IMR-90 (cell line): Measurements from ENCODE around the gene DIP2A. TPM values are rescaled to one million over a fixed set of nuclear protein-coding genes. Genes with fewer than 3 reads are reported as not detected.

Experiments used
- ATAC-seq: fragments of 200-7000 bp; cut with Tn5 transposase; 2 replicates; pipeline ENCODE4 v1.9.1; 2020; ENCODE audit warnings: low read depth, mild to moderate bottlenecking, moderate library complexity
- BruUV-seq: library from RNA; stranded (reverse); fragments of 400-500 nt; replicated peaks from 2 replicates; lab custom pipeline; 2021; lab: Mats Ljungman, UMichigan
- CTCF ChIA-PET: fragments of 300-600 bp; formaldehyde crosslinking; extraction: SDS; loops from one replicate; lab custom pipeline; 2021; ENCODE audit warnings: antibody characterized with exemption; lab: Yijun Ruan, JAX
- POLR2A ChIA-PET: fragments of 300-600 bp; sonication (Branson Sonifier 250); formaldehyde crosslinking; loops from one replicate; lab custom pipeline; 2022; ENCODE audit warnings: antibody characterized with exemption; ENCODE audit not compliant: unreplicated experiment; lab: Charles Lee
- DNase-seq: peaks from one replicate; pipeline ENCODE4 v3.0.0; 2013
- H2AFZ ChIP-seq: replicated peaks from 2 replicates; pipeline ENCODE3; 2013; ENCODE audit warnings: low read length, mild to moderate bottlenecking; ENCODE audit not compliant: poor library complexity
- H2AK5ac ChIP-seq: 2 replicates; pipeline ENCODE4 v1.6.1; 2013; ENCODE audit warnings: low read depth, low read length, inconsistent platforms
- H2AK9ac ChIP-seq: replicated peaks from 2 replicates; pipeline ENCODE3; 2013; ENCODE audit warnings: mild to moderate bottlenecking, low read depth, low read length, moderate library complexity; ENCODE audit not compliant: poor library complexity
- H2BK120ac ChIP-seq: 2 replicates; pipeline ENCODE4 v1.6.1; 2013; ENCODE audit warnings: low read depth, low read length, inconsistent platforms
- H2BK15ac ChIP-seq: 3 replicates; pipeline ENCODE4 v1.6.1; 2013; ENCODE audit warnings: low read depth, low read length, inconsistent platforms
- H2BK20ac ChIP-seq: 2 replicates; pipeline ENCODE4 v1.6.1; 2013; ENCODE audit warnings: low read depth, mild to moderate bottlenecking, inconsistent platforms, low read length, moderate library complexity
- H2BK5ac ChIP-seq: 2 replicates; pipeline ENCODE4 v1.6.1; 2013; ENCODE audit warnings: mild to moderate bottlenecking, low read depth, low read length, inconsistent platforms; ENCODE audit not compliant: poor library complexity, severe bottlenecking
- H3K14ac ChIP-seq: replicated peaks from 2 replicates; pipeline ENCODE4 v1.6.1; 2013; ENCODE audit warnings: low read depth, low read length, inconsistent platforms
- H3K18ac ChIP-seq: 2 replicates; pipeline ENCODE4 v1.6.1; 2013; ENCODE audit warnings: low read depth, low read length, control low read depth
- H3K23ac ChIP-seq: 2 replicates; pipeline ENCODE4 v1.6.1; 2013; ENCODE audit warnings: low read depth, low read length, inconsistent platforms
- H3K27ac ChIP-seq: 2 replicates; pipeline ENCODE4 v1.5.1; 2013; ENCODE audit warnings: mild to moderate bottlenecking, control low read depth, low read length; ENCODE audit not compliant: insufficient read depth
- H3K27me3 ChIP-seq: 2 replicates; pipeline ENCODE4 v1.6.1; 2013; ENCODE audit warnings: low read length; ENCODE audit not compliant: control insufficient read depth, insufficient read depth
- H3K36me3 ChIP-seq: 2 replicates; pipeline ENCODE4 v1.6.1; 2013; ENCODE audit warnings: low read length, mixed read lengths; ENCODE audit not compliant: control insufficient read depth, insufficient read depth
- H3K4ac ChIP-seq: 2 replicates; pipeline ENCODE4 v1.6.1; 2013; ENCODE audit warnings: low read depth, low read length, inconsistent platforms
- H3K4me1 ChIP-seq: 2 replicates; pipeline ENCODE4 v1.6.1; 2013; ENCODE audit warnings: low read length, mixed read lengths; ENCODE audit not compliant: control insufficient read depth, insufficient read depth
- H3K4me2 ChIP-seq: 2 replicates; pipeline ENCODE4 v1.6.1; 2013; ENCODE audit warnings: low read depth, mild to moderate bottlenecking, control low read depth, low read length, moderate library complexity
- H3K4me3 ChIP-seq: 2 replicates; pipeline ENCODE4 v1.5.1; 2013; ENCODE audit warnings: low read depth, mild to moderate bottlenecking, control low read depth, low read length, moderate library complexity; ENCODE audit not compliant: insufficient read depth
- H3K56ac ChIP-seq: 2 replicates; pipeline ENCODE4 v1.6.1; 2013; ENCODE audit warnings: low read length, inconsistent platforms; ENCODE audit not compliant: insufficient read depth; ENCODE audit errors: extremely low read depth
- H3K79me1 ChIP-seq, 2 experiments: 2 replicates each; pipeline ENCODE4 v1.6.1; 2013; ENCODE audit warnings: low read length in 2 of 2, inconsistent platforms in 1 of 2, low read depth in 1 of 2
- H3K9ac ChIP-seq: 2 replicates; pipeline ENCODE4 v1.6.1; 2013; ENCODE audit warnings: low read depth, low read length, control low read depth
- H3K9me1 ChIP-seq: 2 replicates; pipeline ENCODE4 v1.6.1; 2013; ENCODE audit warnings: low read length, inconsistent platforms; ENCODE audit not compliant: insufficient read depth
- H3K9me3 ChIP-seq: 2 replicates; pipeline ENCODE4 v1.6.1; 2013; ENCODE audit warnings: low read length; ENCODE audit not compliant: control insufficient read depth, insufficient read depth
- H4K20me1 ChIP-seq: 2 replicates; pipeline ENCODE4 v1.6.1; 2013; ENCODE audit warnings: low read length, inconsistent platforms; ENCODE audit not compliant: insufficient read depth
- H4K5ac ChIP-seq: 2 replicates; pipeline ENCODE4 v1.6.1; 2013; ENCODE audit warnings: mild to moderate bottlenecking, low read depth, low read length, control low read depth
- H4K8ac ChIP-seq, 2 experiments: 2 replicates each; pipeline ENCODE4 v1.6.1; 2013; ENCODE audit warnings: low read depth in 2 of 2, low read length in 2 of 2, control low read depth in 1 of 2, inconsistent platforms in 1 of 2
- H4K91ac ChIP-seq: 2 replicates; pipeline ENCODE4 v1.6.1; 2013; ENCODE audit warnings: low read depth, low read length, inconsistent platforms; ENCODE audit not compliant: insufficient read depth
- BHLHE40 ChIP-seq: fragments of 150-350 bp; IDR thresholded peaks from 2 replicates; pipeline ENCODE4 v1.6.1; 2016; ENCODE audit warnings: mild to moderate bottlenecking, low read depth, low read length
- CEBPB ChIP-seq: IDR thresholded peaks from 2 replicates; pipeline ENCODE4 v1.6.1; 2012; ENCODE audit warnings: low read depth, low read length, improper control_type of control experiment
- CHD1 ChIP-seq: IDR thresholded peaks from 2 replicates; pipeline ENCODE4 v1.6.1; 2012; ENCODE audit warnings: low read depth, low read length, improper control_type of control experiment
- CTCF ChIP-seq: conservative IDR thresholded peaks from 2 replicates; pipeline ENCODE4 v1.5.1; 2012; ENCODE audit warnings: mild to moderate bottlenecking, low read depth, low read length, improper control_type of control experiment
- ELK1 ChIP-seq: fragments of 150-350 bp; IDR thresholded peaks from 2 replicates; pipeline ENCODE4 v1.6.1; 2016; ENCODE audit warnings: low read depth, mild to moderate bottlenecking, low read length, moderate library complexity, borderline replicate concordance
- FOS ChIP-seq: fragments of 150-350 bp; IDR thresholded peaks from 2 replicates; pipeline ENCODE4 v1.6.1; 2016; ENCODE audit warnings: low read depth, low read length
- MAFK ChIP-seq: IDR thresholded peaks from 2 replicates; pipeline ENCODE4 v1.6.1; 2012; ENCODE audit warnings: low read depth, low read length, improper control_type of control experiment
- MAZ ChIP-seq: IDR thresholded peaks from 2 replicates; pipeline ENCODE4 v1.6.1; 2012; ENCODE audit warnings: low read depth, mild to moderate bottlenecking, low read length, improper control_type of control experiment, moderate library complexity, borderline replicate concordance
- MXI1 ChIP-seq: IDR thresholded peaks from 2 replicates; pipeline ENCODE4 v1.6.1; 2012; ENCODE audit warnings: low read depth, mild to moderate bottlenecking, low read length, moderate library complexity, borderline replicate concordance
- NFE2L2 ChIP-seq: fragments of 150-350 bp; IDR thresholded peaks from 2 replicates; pipeline ENCODE4 v1.6.1; 2016; ENCODE audit warnings: low read depth, mild to moderate bottlenecking, low read length
- POLR2A ChIP-seq: IDR thresholded peaks from 2 replicates; pipeline ENCODE4 v1.6.1; 2012; ENCODE audit warnings: mild to moderate bottlenecking, low read depth, low read length
- RAD21 ChIP-seq: IDR thresholded peaks from 2 replicates; pipeline ENCODE4 v1.6.1; 2012; ENCODE audit warnings: low read length, improper control_type of control experiment
- RCOR1 ChIP-seq: IDR thresholded peaks from 2 replicates; pipeline ENCODE4 v1.6.1; 2012; ENCODE audit warnings: mild to moderate bottlenecking, low read length, improper control_type of control experiment; ENCODE audit not compliant: insufficient replicate concordance
- RFX5 ChIP-seq: IDR thresholded peaks from 2 replicates; pipeline ENCODE4 v1.8.0; 2012; ENCODE audit warnings: low read depth, mild to moderate bottlenecking, low read length, moderate library complexity
- SMC3 ChIP-seq: fragments of 150-350 bp; IDR thresholded peaks from 2 replicates; pipeline ENCODE4 v1.6.1; 2016; ENCODE audit warnings: low read depth, mild to moderate bottlenecking, antibody characterized with exemption, low read length, moderate library complexity
- USF2 ChIP-seq: fragments of 150-350 bp; IDR thresholded peaks from 2 replicates; pipeline ENCODE4 v1.6.1; 2017; ENCODE audit warnings: mild to moderate bottlenecking, antibody characterized with exemption, low read length, low read depth
- WGBS, 2 experiments: methylation state at CpG; one replicate each; pipeline versions ENCODE4 v1.1.5 to v1.1.7; 2013; ENCODE audit warnings: missing lambda C conversion rate in 2 of 2; ENCODE audit not compliant: insufficient read length in 1 of 2; ENCODE audit errors: extremely low coverage in 2 of 2; 5-methylcytosine and 5-hydroxymethylcytosine counted together
- dilution Hi-C: fragments of 300-500 bp; cut with HindIII; formaldehyde crosslinking; loops from one replicate; pipeline ENCODE4 v1.14.3; 2018; ENCODE audit warnings: low sequenced_read_pairs; ENCODE audit not compliant: unreplicated experiment
- in situ Hi-C: fragments of 300-500 bp; cut with MboI; formaldehyde crosslinking; loops from 3 replicates; pipeline ENCODE4 v1.14.3; 2019; ENCODE audit warnings: low sequenced_read_pairs, inconsistent platforms, mixed read lengths
- intact Hi-C: fragments of 100-400 bp; cut with micrococcal nuclease; formaldehyde crosslinking; loops from 2 replicates; pipeline ENCODE4 v1.10.0; 2022
- polyA plus RNA-seq, 3 experiments: library from polyadenylated mRNA; depleted of rRNA; stranded (reverse); fragments of >200 nt; gene quantifications; 2 replicates each; pipeline ENCODE4 v1.2.3, GENCODE V29; 2012; ENCODE audit warnings: low replicate concordance in 1 of 3
- total RNA-seq: library from RNA; depleted of rRNA; stranded (reverse); fragments of >200 nt; gene quantifications from 2 replicates; pipeline ENCODE4 v1.2.3, GENCODE V29; 2012

The DIP2A gene
- total and polyA plus RNA-seq, 2 of the 4 experiments (the other 2 are of a cell fraction): 17.9 to 24.3 TPM

- H4K5ac ChIP-seq: no peak overlapping the region
- no peaks in the 10 kb centered on the region for H3K27me3 ChIP-seq
- H3K4me2 ChIP-seq: no peak overlapping the region
- no peak overlapping the region for H3K14ac ChIP-seq
- CTCF ChIA-PET: no interaction called here
- BruUV-seq: no TSS peak
- no peak overlapping the region for H3K4me3 ChIP-seq
- H2AFZ ChIP-seq: peak overlapping the region; percentile 48
- no peaks in the 10 kb centered on the region for H3K9me3 ChIP-seq
- dilution Hi-C loops: no loop called here
- H3K36me3 ChIP-seq: peaks cover 70% of the 10 kb centered on the region
- no peak overlapping the region for H2AK5ac ChIP-seq
- H3K27ac ChIP-seq: no peak overlapping the region
- intact Hi-C loops: no loop called here
- no peaks in the 10 kb centered on the region for H3K79me1 ChIP-seq
- DNase-seq (no peak), ATAC-seq (no peak)
- POLR2A ChIA-PET: no interaction called here
- H3K23ac ChIP-seq: no peak overlapping the region
- TF ChIP-seq CHD1 (no peak), MAFK (no peak), MXI1 (no peak), ELK1 (no peak), SMC3 (no peak), RAD21 (no peak), MAZ (no peak), USF2 (no peak), NFE2L2 (no peak), CTCF (no peak), FOS (no peak), RCOR1 (no peak), RFX5 (no peak), POLR2A (no peak), BHLHE40 (no peak), CEBPB (no peak)
- H3K56ac ChIP-seq: no peak overlapping the region
- 87% methylated on average over 5 of the region's 14 CpGs; no CpG with 5 or more reads in 1 of the 2 experiments for WGBS, 2 experiments
- H3K18ac ChIP-seq: no peak overlapping the region
- H2BK120ac ChIP-seq: no peak overlapping the region
- H2AK9ac ChIP-seq: peak overlapping the region; percentile 30
- H3K9ac ChIP-seq: no peak overlapping the region
- H3K4me1 ChIP-seq: no peaks in the 10 kb centered on the region
- H2BK5ac ChIP-seq: no peak overlapping the region
- H3K4ac ChIP-seq: no peak overlapping the region
- H3K9me1 ChIP-seq: peaks cover 9% of the 10 kb centered on the region; the same call in 1 of the 2 replicates
- no peak overlapping the region for H4K91ac ChIP-seq
- H2BK20ac ChIP-seq: no peak overlapping the region
- in situ Hi-C loops: no loop called here
- H2BK15ac ChIP-seq: no peak overlapping the region
- no peaks in the 10 kb centered on the region for H4K20me1 ChIP-seq
- H4K8ac ChIP-seq: no peak overlapping the region
These were observed 104.4 kb downstream of the DIP2A start for GRCh38 chr21:46562964-46563607.
